ENCODE measurements around the gene SLC7A14.

DNA sequence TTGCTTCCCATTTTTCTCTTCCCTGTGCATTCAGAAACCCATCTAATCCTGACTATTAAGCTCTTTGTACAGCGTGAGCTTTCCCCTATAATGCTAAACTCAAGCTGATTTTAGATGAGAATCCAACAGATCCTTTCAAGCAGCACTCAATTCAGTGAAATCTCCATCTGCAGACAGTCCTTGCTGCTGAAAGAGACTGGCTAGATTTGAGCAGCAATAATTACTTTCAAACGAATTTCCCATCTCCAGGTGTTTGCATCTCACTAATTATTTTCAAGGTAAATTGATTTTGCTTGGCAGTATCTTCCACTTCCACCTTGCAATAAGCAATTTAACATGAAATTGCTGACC lies 49.5 kb upstream of the SLC7A14 start:
- TF ChIP-seq, protein P1, sequence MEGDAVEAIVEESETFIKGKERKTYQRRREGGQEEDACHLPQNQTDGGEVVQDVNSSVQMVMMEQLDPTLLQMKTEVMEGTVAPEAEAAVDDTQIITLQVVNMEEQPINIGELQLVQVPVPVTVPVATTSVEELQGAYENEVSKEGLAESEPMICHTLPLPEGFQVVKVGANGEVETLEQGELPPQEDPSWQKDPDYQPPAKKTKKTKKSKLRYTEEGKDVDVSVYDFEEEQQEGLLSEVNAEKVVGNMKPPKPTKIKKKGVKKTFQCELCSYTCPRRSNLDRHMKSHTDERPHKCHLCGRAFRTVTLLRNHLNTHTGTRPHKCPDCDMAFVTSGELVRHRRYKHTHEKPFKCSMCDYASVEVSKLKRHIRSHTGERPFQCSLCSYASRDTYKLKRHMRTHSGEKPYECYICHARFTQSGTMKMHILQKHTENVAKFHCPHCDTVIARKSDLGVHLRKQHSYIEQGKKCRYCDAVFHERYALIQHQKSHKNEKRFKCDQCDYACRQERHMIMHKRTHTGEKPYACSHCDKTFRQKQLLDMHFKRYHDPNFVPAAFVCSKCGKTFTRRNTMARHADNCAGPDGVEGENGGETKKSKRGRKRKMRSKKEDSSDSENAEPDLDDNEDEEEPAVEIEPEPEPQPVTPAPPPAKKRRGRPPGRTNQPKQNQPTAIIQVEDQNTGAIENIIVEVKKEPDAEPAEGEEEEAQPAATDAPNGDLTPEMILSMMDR (IDR thresholded peaks at IDR 0.05; ENCODE audit: low read depth, low read length) = no peak
- TF ChIP-seq POLR2A (IDR thresholded peaks at IDR 0.05; ENCODE audit: extremely low read depth, insufficient read length) = no peak
- TF ChIP-seq, protein P2, sequence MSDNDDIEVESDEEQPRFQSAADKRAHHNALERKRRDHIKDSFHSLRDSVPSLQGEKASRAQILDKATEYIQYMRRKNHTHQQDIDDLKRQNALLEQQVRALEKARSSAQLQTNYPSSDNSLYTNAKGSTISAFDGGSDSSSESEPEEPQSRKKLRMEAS (IDR thresholded peaks at IDR 0.05; ENCODE audit: low read depth, low read length) = no peak

All from NB4 (cell line).